ENCODE measurements around the gene FOCAD.

- TF ChIP-seq CTCF (conservative IDR thresholded peaks at IDR 0.05) = no peak
- TF ChIP-seq EZH2 (IDR thresholded peaks at IDR 0.05; ENCODE audit: low read depth) = no peak
These were observed 147.0 kb downstream of the FOCAD start for GRCh38 chr9:20831028-20831427.
